ENCODE data around the gene MROH8.

The MROH8 gene

DNA sequence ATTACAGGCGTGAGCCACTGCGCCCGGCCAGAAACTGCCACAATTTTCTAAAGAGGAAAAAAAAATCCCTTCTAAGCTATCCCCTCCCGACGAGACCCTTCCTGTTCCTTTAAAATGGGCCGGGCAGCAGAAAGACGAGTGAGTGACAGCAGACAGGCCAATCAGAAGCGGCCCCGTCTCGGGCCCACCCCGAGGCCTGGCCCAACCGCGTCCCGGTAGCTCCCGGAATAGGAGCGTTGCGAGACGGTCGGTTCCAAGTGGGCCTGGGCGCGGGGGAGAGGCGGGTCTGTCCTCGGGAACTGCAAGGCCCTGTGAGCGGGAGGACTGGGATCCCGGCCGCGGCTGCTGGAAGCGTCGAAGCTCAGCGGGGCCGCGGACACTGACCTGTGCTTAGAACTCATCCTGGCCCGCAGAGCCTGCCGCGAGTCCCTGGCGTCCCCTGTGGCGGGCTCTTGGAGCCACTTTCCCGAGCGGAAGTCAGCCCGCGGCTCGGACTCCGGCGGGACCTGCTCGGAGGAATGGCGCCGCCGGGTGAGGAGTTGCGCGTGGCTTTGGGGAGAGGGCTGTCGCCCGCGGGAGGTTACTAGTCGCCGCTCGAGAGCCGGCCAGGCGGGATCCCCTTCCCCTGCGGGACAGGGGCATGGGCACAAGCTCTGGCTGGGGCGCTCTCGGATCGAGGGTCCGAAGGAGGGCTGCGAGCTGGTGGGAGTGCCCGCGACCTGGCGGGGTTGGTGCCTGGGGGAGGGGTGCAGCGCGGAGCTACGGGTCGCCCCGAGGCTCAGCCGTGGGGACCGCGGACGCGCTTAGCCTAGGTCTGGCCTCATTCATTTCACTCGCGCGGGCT, at the start of gene MROH8, which contains the start of gene RPN2:
Gene MROH8, minus strand, starts transcription at position 710 of the 844 bp plus-strand sequence.
Gene RPN2, plus strand, starts transcription at position 492 of the 844 bp plus-strand sequence. Its CDS starts 27 bp downstream, at position 519.
- peak; percentile 98 for DNase-seq

DNA sequence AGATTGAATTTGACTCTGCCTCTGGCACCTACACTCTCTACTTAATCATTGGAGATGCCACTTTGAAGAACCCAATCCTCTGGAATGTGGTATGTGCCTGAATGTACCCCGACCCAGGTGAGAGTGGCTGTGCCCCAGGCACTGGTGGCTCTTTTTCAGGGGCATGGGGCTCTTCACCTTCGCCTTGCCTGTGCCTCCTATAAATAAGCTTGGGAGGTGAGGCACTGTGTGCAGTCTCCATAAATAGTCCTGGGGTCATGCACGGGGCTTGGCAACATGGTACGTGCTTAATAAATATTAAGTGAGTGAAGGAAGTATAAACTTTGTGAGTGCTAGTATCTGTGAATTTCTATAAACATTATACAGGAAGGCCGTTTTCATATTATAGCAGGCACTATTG, 49.3 kb upstream of the MROH8 start:
- DNase-seq: no peak

GRCh38 chr20:37228082-37228481, 48.7 kb upstream of the MROH8 start:
- no peak for DNase-seq

DNA sequence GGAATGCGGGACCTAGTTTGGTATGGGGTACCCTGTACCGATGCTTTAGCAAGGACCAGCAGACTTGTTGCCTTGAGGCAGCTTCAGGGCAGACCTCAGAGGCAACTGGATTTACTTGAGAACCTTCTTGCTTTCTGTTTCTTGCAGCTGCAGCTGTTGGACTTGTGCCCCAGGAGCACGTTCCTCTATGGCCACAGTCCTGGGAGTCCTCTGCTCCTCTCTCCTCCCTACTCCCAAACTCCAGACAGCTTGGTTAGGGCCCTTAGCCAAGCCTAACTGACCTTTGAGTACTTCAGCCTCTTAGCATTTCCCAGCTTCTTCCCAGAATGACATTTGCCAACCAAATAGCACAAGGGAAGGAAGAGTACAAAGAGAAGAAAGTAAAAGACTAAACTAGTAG, 47.5 kb upstream of the MROH8 start:
- DNase-seq: no peak

- no peak for DNase-seq
Measured at GRCh38 chr20:37225146-37225545, 45.8 kb upstream of the MROH8 start.

DNA sequence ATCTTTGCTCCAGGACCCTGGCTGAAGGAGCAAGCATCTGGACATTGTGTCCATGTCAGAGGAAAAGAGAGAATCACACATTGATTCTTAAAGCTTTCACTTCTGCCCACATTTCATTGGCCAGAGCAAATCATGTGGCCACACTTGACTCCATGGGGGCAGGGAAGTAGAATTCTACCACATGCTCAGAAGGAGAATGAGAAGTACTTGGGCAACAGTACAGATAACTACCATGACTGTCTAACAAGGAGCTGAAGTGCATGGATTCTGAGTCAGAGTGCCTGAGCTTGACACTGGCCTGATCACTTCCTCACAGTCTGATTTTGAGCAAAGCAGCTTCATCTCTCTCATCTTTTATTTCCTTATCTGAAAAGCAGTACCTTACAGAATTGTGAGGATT, 43.7 kb upstream of the MROH8 start:
- peak; percentile 29 for DNase-seq

DNA sequence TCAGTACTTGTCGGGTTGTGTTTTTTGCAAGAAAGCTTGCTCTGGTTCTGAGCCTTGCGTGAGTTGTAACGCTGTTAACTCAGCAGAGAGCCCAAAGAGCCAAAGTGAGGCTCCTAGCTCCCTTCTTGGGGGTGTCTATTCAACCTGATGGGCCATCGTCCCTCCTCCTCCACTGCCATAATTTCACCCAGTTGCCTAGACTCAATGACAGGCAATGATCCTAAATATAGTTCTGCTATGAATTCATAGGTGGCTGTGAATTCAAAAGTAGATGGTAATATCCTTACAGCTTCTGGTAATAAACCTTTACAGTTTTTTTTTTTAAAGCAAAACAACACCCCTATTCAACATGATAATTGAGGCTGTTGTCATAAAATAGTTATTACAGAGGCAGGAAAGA, 42.7 kb upstream of the MROH8 start:
- DNase-seq: no peak

- no peak for DNase-seq
Measured at GRCh38 chr20:37220731-37221130, 41.4 kb upstream of the MROH8 start.

- no peak for DNase-seq
Measured at GRCh38 chr20:37219751-37220668, 40.7 kb upstream of the MROH8 start.

DNA sequence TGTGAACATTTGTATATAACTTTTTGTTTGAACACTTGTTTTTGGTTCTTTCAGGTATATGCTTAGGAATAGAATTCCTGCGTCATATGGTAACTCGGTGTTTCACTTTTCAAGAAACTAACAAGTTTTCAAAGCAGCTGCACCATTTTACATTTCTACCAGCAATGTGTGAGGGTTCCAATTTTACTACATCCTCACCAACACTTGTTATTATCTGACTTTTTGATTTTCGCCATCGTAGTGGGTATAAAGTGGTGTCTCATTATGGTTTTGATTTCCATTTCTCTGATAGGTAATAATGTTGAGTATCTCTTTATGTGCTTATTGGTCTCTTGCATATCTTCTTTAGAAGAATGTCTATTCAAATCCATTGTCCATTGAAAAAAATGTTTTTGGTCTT, 39.6 kb upstream of the MROH8 start:
- DNase-seq: no peak

DNA sequence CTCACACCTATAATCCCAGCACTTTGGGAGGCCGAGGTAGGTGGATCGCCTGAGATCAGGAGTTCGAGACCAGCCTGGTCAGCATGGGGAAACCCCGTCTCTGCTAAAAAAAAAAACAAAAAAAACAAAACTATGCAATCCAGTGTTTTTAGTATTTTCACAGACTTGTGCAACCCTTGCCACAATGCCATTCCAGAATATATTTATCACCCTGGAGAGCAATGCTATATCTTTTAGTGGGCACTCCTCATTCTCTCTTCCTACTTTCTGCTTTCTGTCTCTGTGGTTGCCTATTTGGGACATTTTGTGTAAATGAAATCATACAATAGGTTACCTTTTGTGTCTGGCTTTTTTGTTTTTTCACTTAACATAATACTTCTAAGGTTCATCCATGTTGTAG, 39.1 kb upstream of the MROH8 start:
- no peak for DNase-seq

GRCh38 chr20:37209661-37210314, 30.4 kb upstream of the MROH8 start:
- no peak for DNase-seq

DNA sequence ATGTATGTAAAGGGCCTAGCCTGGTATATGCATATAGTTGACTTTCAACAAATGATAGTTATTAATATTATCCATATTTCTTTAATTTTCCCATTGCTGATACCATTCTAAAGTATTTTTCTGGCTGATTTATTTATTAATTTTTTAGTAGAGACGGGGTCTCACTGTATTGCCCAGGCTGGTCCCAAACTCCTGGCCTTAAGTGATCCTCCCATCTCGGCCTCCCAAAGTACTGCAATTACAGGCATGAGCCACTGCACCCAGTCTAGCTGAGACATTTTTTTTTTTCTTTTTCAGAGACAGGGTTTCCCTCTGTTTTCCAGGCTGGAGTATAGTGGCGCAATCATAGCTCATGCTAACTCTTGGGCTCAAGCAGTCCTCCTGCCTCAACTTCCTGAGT, 29.8 kb upstream of the MROH8 start:
- no peak for DNase-seq

- no peak for DNase-seq
Measured at GRCh38 chr20:37207171-37207570, 27.8 kb upstream of the MROH8 start.

DNA sequence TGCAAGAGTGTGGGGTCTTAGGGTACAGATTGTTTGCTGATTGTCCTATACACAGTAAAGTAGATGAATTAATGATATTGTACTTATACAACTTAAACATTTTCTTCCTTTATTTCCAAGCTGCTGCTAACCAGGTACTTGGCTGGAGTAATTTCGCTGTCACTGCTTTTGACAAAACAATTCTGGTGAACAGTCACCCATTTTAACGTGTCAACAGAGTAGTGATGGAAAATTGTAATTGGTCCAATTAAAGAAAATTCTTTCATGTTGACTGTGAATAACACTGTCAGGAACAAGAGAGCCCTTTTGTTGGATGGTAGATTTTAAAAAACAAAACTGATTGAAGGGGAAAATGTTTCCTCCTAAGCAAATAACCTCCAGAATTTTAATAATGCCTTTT, 26.4 kb upstream of the MROH8 start:
- DNase-seq: no peak

DNA sequence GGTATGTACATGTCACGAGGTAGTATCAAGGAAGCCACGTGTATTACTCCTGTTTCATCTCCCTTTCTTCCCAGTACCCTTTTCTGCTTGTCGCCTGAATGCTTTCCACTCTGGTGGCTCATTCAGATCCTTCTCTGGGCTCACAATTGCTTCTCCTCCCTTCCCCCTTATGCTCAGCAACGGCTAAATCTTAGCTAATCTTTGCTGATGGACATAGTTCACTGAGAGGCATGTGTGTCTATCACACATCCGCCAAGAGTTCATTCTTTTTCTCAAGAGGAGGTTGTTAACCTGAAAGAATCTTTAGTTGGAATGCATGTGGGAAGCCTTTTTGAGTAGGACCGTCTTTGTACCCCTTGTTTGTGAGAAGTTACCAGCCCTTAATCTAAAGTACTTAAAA, 25.8 kb upstream of the MROH8 start:
- no peak for DNase-seq

- no peak for DNase-seq
Measured at GRCh38 chr20:37204056-37204455, 24.7 kb upstream of the MROH8 start.

- DNase-seq: peak; percentile 16
Measured at GRCh38 chr20:37202267-37202943, 23.1 kb upstream of the MROH8 start.

DNA sequence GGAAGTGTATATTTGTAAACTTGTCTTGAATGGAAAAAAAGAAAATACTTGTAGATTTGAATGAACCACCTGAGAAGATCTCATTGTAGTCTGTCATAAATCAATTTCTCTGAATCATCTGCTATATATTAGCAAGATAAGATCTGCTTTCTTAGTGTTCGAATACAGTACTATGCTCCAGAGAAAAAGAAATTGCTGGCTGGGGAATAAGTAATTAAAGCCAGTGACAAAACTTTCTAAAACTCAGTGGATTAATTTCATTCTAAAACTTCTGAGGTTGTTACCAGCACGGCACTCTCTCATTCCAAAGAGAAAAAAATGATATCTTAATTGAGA, 22.4 kb upstream of the MROH8 start:
- no peak for DNase-seq

- DNase-seq: no peak
Measured at GRCh38 chr20:37200926-37201826, 21.8 kb upstream of the MROH8 start.

DNA sequence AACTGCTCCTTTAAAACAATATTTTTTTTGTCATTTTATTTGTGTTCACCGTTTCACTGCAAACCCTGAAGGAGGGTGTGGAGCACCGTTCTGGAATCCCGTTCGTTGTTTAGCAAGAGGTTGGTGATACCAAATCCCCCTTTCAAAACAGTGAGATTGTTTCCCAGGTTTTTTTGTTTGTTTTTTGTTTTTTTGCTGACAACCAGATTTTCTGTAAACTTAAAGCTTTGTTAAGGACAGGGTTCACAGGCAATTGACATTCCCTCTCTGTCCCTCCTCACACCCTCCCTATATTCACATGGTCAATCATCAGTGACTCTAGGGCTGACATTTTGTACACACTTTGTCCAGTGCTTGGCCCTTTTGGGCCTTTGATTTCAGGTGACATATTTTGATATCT, 21.0 kb upstream of the MROH8 start:
- DNase-seq: no peak

All from midbrain (tissue), 1 donor.